ENCODE measurements around the gene TMEM255B. TPM values are rescaled to one million over a fixed set of nuclear protein-coding genes. Genes with fewer than 3 reads are reported as not detected.

Gene TMEM255B
- polyA plus RNA-seq, 3 donors: 5.1 to 7.5 (median 5.9) TPM

- peaks cover 20 to 21% of the 10 kb centered on the region in 2 donors for H3K4me1 ChIP-seq (ENCODE audit: control insufficient read depth in 1 of 2, insufficient read depth in 2 of 2, low read length in 2 of 2)
- no peak overlapping the region for H2AFZ ChIP-seq (ENCODE audit: insufficient read depth, low read depth, low read length, poor library complexity, severe bottlenecking)
- no peak overlapping the region for H3K4me2 ChIP-seq (replicated peaks; ENCODE audit: extremely low read depth, low read length, poor library complexity, severe bottlenecking)
- Mint-ChIP-seq H3K27me3 (ENCODE audit: low read depth in 3 of 3) (peaks cover 20 to 36% (median 20%) of the 10 kb centered on the region in 3 donors), H3K36me3 (no peaks in the 10 kb centered on the region), H3K27ac (no peak overlapping the region), H3K4me1 (peaks cover 19% of the 10 kb centered on the region), H3K4me3 (no peak overlapping the region), H3K9me3 (peaks cover 0 to 7% (median 2%) of the 10 kb centered on the region in 7 donors)
- H3K4me3 ChIP-seq (replicated peaks in 1 of 3; ENCODE audit: low read depth in 2 of 3, low read length in 3 of 3): no peak overlapping the region
- no peaks in the 10 kb centered on the region for H3K79me2 ChIP-seq (ENCODE audit: insufficient read depth, low read length)
- H4K20me1 ChIP-seq (ENCODE audit: insufficient read depth, low read length): no peaks in the 10 kb centered on the region
- no peak for DNase-seq
- no peaks in the 10 kb centered on the region for H3K27me3 ChIP-seq (ENCODE audit: control insufficient read depth in 2 of 2, insufficient read depth in 2 of 2, low read length in 2 of 2)
- H3K36me3 ChIP-seq (replicated peaks in 1 of 2; ENCODE audit: control insufficient read depth in 1 of 2, insufficient read depth in 2 of 2, low read length in 2 of 2): no peaks in the 10 kb centered on the region
- H3K9ac ChIP-seq (ENCODE audit: insufficient read depth, low read length, poor library complexity, severe bottlenecking): no peak overlapping the region
- TF ChIP-seq CTCF (IDR thresholded peaks at IDR 0.05): no peak
- intact Hi-C loops (cut with micrococcal nuclease): no loop called here
- H3K9me3 ChIP-seq (replicated peaks in 1 of 2; ENCODE audit: control insufficient read depth in 1 of 2, insufficient read depth in 1 of 2, low read length in 2 of 2): peaks cover 2 to 3% of the 10 kb centered on the region in 2 donors
- no peak overlapping the region for H3K27ac ChIP-seq (ENCODE audit: low read depth in 1 of 2, low read length in 2 of 2)
- WGBS (ENCODE audit: insufficient coverage): 87% methylated on average over 5 of the region's 5 CpGs
Observed at GRCh38 chr13:113746143-113746525, 12.9 kb upstream of the TMEM255B start.

- Histone ChIP-seq H3K36me3 (replicated peaks in 1 of 2; ENCODE audit: control insufficient read depth in 1 of 2, insufficient read depth in 2 of 2, low read length in 2 of 2) (no peaks in the 10 kb centered on the region), H3K4me3 (replicated peaks in 1 of 3; ENCODE audit: low read depth in 2 of 3, low read length in 3 of 3) (no peak overlapping the region), H2AFZ (ENCODE audit: insufficient read depth, low read depth, low read length, poor library complexity, severe bottlenecking) (no peak overlapping the region), H3K9me3 (replicated peaks in 1 of 2; ENCODE audit: control insufficient read depth in 1 of 2, insufficient read depth in 1 of 2, low read length in 2 of 2) (peaks cover 8% of the 10 kb centered on the region in 2 donors), H3K4me2 (replicated peaks; ENCODE audit: extremely low read depth, low read length, poor library complexity, severe bottlenecking) (no peak overlapping the region), H3K27ac (ENCODE audit: low read depth in 1 of 2, low read length in 2 of 2) (no peak overlapping the region), H3K4me1 (ENCODE audit: control insufficient read depth in 1 of 2, insufficient read depth in 2 of 2, low read length in 2 of 2) (peaks cover 14 to 16% of the 10 kb centered on the region in 2 donors), H3K9ac (ENCODE audit: insufficient read depth, low read length, poor library complexity, severe bottlenecking) (no peak overlapping the region), H3K27me3 (ENCODE audit: control insufficient read depth in 2 of 2, insufficient read depth in 2 of 2, low read length in 2 of 2) (no peaks in the 10 kb centered on the region), H4K20me1 (ENCODE audit: insufficient read depth, low read length) (no peaks in the 10 kb centered on the region), H3K79me2 (ENCODE audit: insufficient read depth, low read length) (no peaks in the 10 kb centered on the region)
- H3K36me3 Mint-ChIP-seq: no peaks in the 10 kb centered on the region
- no peak overlapping the region for H3K4me3 Mint-ChIP-seq
- H3K4me1 Mint-ChIP-seq: peaks cover 14% of the 10 kb centered on the region
- TF ChIP-seq CTCF (IDR thresholded peaks at IDR 0.05): no peak
- 90% methylated on average over 7 of the region's 12 CpGs for WGBS (ENCODE audit: insufficient coverage)
- peaks cover 17 to 36% (median 20%) of the 10 kb centered on the region in 3 donors for H3K27me3 Mint-ChIP-seq (ENCODE audit: low read depth in 3 of 3)
- peaks cover 0 to 11% (median 4%) of the 10 kb centered on the region in 7 donors for H3K9me3 Mint-ChIP-seq
- DNase-seq: no peak
- intact Hi-C loops (cut with micrococcal nuclease): no loop called here
- H3K27ac Mint-ChIP-seq: no peak overlapping the region
Observed at GRCh38 chr13:113746671-113747070, 12.4 kb upstream of the TMEM255B start.

All from CD14-positive monocyte (primary cell).